GM12872 (cell line): ENCODE measurements around the gene CRKL.

Source experiments
- TF ChIP-seq, protein P1 (sequence below): IDR thresholded peaks from 3 replicates; pipeline ENCODE4 v1.5.1; 2011; ENCODE audit warnings: low read depth, mild to moderate bottlenecking, low read length, moderate library complexity; ENCODE audit not compliant: insufficient read depth

Gene CRKL

DNA sequence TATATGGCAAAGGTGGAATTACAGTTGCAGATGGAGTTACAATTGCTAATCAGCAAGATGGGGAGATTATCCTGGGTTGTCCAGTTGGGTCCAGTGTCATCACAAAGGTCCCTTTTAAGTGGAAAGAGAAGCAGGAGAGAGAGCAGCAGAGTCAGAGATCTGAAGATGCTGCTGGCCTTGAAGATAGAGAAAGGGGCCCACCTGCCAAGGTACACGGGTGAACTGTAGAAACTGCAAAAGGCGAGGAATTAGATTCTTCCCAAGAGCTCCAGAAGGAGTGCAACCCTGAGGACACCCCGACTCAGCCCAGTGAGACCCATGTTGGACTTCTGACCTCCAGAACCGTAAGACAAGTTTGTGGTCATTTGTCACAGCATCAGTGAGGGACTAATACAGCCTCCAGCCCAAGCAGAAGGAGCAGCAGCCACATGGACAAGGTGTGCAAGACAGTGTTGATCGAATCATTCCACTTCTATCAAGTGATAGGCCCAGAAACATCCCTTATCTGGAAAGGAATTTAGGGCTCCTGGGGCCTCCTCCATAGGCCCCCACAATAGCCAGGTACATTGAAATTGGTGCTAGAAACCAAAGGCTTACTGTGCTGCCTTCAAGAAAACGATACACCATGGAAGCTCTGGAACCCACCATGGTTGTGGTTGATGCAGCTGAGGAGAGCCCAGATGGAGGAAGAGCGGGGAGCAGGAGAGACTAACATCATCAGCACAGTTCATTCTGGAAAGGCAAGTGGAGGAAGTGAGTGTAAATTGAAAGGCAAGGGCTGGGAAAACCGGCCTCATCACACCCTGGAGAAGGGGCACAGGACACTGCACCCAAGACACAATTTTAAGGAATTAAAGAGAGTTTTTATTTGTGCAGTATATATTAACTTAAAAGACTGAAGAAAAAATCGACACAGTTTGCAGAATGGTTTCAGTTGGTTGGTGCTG lies 35.1 kb upstream of the CRKL start:
- TF ChIP-seq, protein P1, sequence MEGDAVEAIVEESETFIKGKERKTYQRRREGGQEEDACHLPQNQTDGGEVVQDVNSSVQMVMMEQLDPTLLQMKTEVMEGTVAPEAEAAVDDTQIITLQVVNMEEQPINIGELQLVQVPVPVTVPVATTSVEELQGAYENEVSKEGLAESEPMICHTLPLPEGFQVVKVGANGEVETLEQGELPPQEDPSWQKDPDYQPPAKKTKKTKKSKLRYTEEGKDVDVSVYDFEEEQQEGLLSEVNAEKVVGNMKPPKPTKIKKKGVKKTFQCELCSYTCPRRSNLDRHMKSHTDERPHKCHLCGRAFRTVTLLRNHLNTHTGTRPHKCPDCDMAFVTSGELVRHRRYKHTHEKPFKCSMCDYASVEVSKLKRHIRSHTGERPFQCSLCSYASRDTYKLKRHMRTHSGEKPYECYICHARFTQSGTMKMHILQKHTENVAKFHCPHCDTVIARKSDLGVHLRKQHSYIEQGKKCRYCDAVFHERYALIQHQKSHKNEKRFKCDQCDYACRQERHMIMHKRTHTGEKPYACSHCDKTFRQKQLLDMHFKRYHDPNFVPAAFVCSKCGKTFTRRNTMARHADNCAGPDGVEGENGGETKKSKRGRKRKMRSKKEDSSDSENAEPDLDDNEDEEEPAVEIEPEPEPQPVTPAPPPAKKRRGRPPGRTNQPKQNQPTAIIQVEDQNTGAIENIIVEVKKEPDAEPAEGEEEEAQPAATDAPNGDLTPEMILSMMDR, result no peak

GRCh38 chr22:20882855-20883254 lies 34.4 kb upstream of the CRKL start:
- TF ChIP-seq, protein P1, result no peak

DNA sequence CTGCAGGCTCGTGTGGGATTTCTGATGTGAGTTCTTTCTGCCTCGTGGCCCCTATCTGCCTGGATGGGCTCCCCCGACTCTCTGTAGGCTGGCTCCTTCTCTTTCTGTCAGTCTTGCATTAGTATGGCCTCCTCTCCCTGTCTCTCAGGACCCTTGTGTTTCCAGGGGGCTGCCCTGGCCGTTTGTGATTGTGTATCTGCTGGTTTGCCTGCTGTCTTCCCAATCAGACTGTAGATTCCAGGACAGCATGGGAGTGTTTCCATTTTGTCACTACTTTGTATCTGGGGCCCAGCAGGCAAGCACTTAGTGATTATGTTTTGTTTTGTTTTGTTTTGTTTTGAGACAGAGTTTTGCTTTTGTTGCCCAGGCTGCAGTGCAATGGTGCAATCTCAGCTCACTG lies 32.8 kb upstream of the CRKL start:
- TF ChIP-seq, protein P1, result no peak

GRCh38 chr22:20885017-20885556 lies 32.1 kb upstream of the CRKL start:
- TF ChIP-seq, protein P1, result no peak

DNA sequence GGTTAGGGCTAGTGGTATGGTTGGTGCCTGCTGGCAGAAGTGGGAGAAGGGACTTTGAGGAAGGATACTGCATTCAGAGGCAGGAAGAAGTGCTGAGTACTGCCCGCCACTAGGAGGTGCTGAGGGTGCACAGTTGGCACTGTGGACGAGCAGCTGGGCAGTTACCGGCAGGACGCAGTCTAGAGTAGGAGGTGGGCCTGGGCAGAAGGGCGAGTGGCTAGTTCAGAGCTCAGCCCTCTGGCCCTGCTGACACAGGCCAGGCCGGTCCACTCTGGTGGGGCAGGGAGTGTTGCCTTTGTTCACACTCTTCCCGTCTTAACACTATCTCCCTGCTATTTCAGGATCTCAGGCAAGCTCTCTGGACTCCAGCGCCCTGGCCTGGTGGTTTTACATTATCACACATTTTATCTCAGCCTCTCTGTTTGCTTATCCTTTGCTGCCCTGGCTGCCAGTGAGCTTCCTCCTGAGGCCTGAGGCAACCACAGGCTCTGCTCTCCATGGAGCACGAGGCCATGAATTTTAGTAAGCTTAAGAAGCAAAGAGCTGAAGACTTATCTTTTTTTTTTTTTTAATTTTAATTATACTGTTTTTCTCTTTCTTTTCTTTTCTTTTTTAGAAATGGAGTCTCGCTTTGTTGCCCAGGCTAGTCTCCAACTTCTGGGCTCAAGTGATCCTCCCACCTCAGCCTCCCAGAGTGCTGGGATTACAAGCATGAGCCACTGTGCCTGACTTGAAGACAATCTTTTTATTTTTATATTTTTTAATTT lies 31.5 kb upstream of the CRKL start:
- TF ChIP-seq, protein P1, result peak; percentile 89

DNA sequence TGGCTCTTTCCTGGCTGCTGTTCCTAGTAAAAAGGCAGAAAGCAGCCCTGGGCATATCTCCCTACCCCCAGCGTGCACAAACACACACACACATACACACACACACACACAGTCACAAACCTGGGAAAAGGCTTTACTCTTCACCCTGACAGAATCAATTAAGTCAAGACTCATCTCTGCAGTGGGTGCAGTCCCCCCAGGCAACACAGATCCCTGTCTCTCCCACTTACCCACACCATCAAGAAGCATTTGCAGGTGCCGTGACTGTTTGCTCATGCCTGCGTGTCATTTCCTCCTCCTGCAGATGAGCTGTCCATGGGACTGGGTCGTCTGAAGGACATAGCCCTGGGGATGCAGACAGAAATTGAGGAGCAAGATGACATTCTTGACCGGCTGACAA lies 29.8 kb upstream of the CRKL start:
- TF ChIP-seq, protein P1, result no peak
